Medulla oblongata (tissue), 1 donor: ENCODE data around the gene LRRIQ1.
"Not testable (repeated sequence)": the region's sequence is repeated elsewhere in the genome, so short reads cannot be mapped to it uniquely, and the experiment has no call there.

Experiments
- DNase-seq: peaks from one replicate; pipeline ENCODE4 v3.0.0-alpha.2; 2015; ENCODE audit errors: extremely low spot score

Gene LRRIQ1

GRCh38 chr12:85186236-85186635 is 150.1 kb downstream of the LRRIQ1 start:
- no peak for DNase-seq

- DNase-seq: no peak
These were observed 152.5 kb downstream of the LRRIQ1 start for GRCh38 chr12:85188619-85189018.

- DNase-seq: no peak
These were observed 154.6 kb downstream of the LRRIQ1 start for GRCh38 chr12:85190728-85191127.

- not testable (repeated sequence) for DNase-seq
These were observed 167.7 kb downstream of the LRRIQ1 start for GRCh38 chr12:85203809-85204208.

- DNase-seq: no peak
These were observed 170.4 kb downstream of the LRRIQ1 start for GRCh38 chr12:85206543-85206942.

- not testable (repeated sequence) for DNase-seq
These were observed 188.2 kb downstream of the LRRIQ1 start for GRCh38 chr12:85224339-85224738.

GRCh38 chr12:85225501-85225900 is 189.3 kb downstream of the LRRIQ1 start:
- no peak for DNase-seq

GRCh38 chr12:85237327-85237726 is 201.2 kb downstream of the LRRIQ1 start:
- DNase-seq: no peak

GRCh38 chr12:85244561-85244960 is 208.4 kb downstream of the LRRIQ1 start:
- DNase-seq: no peak

GRCh38 chr12:85253853-85254252 is 217.7 kb downstream of the LRRIQ1 start:
- DNase-seq: no peak

- DNase-seq: no peak
These were observed 221.5 kb downstream of the LRRIQ1 start for GRCh38 chr12:85257671-85258070.

GRCh38 chr12:85260447-85260846 is 224.3 kb downstream of the LRRIQ1 start:
- DNase-seq: no peak

- no peak for DNase-seq
These were observed 224.7 kb downstream of the LRRIQ1 start for GRCh38 chr12:85260896-85261295.

- no peak for DNase-seq
These were observed 230.2 kb downstream of the LRRIQ1 start for GRCh38 chr12:85266356-85266755.

- DNase-seq: no peak
These were observed 237.5 kb downstream of the LRRIQ1 start for GRCh38 chr12:85273381-85274314.

GRCh38 chr12:85274315-85274651 is 238.1 kb downstream of the LRRIQ1 start:
- DNase-seq: no peak

- DNase-seq: no peak
These were observed 239.2 kb downstream of the LRRIQ1 start for GRCh38 chr12:85275374-85275773.

- no peak for DNase-seq
These were observed 241.0 kb downstream of the LRRIQ1 start for GRCh38 chr12:85277191-85277590.

GRCh38 chr12:85277900-85278597 is 241.9 kb downstream of the LRRIQ1 start:
- no peak for DNase-seq

GRCh38 chr12:85278598-85279448 is 242.7 kb downstream of the LRRIQ1 start:
- no peak for DNase-seq

GRCh38 chr12:85279449-85280164 is 243.5 kb downstream of the LRRIQ1 start:
- no peak for DNase-seq
